Activated CD4-positive, alpha-beta T cell treated with anti-CD3 and anti-CD28 coated beads for 48 hours (primary cell): ENCODE measurements around the gene HIVEP2.

Experiments used
- DNase-seq: peaks from one replicate; pipeline ENCODE4 v3.0.0-alpha.2; 2020

The HIVEP2 gene

DNA sequence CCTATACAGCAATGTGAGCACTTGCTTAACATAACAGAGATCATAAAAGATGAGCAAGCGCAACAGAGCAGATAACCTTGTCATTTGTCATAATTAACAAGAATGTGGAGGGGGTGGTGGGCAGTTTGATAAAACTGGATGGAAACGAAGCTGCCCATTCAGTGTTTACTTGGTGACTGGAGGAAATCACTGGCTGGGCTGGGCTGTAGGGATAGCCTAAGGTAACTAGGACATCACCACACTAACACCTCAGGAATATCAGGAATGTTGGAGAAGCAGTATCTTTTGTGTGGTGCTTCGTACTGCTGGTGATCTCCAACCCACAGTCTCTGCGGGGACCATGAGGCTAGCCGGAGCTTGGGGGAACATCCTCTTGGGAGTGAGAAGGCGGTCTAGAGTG lies 218.4 kb downstream of the HIVEP2 start:
- DNase-seq: no peak

- no peak for DNase-seq
Measured at GRCh38 chr6:142725024-142725770, 219.8 kb downstream of the HIVEP2 start.

GRCh38 chr6:142722841-142723240 lies 222.1 kb downstream of the HIVEP2 start:
- no peak for DNase-seq

- no peak for DNase-seq
Measured at GRCh38 chr6:142722012-142722411, 223.0 kb downstream of the HIVEP2 start.

DNA sequence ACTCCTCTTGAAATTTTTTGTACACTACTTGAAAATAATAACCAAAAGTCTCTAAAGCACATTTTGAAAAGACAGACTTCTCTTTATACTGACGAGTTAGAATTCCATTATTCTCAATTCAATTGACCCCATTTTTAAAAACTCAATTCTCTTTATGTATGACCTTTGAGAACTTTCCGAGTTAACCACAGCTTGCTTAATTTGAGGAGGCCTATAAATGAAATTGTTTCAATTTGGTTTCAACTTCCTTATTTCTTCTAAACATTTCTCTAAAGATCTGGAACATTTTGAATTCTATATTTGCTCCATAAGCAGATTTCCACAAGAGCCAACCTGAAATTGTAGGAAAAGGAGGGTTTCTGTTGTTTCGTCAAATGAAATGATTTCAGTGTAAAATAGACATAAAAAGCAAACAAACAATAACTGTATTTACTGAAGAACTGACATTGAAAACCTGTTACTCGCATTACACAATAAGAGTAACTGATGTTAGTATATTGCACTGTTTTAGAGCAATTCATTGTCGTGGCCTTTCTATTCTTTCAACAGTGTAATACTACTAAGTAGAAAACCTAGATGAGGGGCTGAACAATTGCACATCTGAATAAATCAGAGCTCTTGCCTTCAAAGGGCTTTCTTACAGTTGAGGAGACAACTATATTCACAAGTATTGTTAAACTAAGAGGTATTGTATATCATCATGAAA lies 223.6 kb downstream of the HIVEP2 start:
- no peak for DNase-seq

DNA sequence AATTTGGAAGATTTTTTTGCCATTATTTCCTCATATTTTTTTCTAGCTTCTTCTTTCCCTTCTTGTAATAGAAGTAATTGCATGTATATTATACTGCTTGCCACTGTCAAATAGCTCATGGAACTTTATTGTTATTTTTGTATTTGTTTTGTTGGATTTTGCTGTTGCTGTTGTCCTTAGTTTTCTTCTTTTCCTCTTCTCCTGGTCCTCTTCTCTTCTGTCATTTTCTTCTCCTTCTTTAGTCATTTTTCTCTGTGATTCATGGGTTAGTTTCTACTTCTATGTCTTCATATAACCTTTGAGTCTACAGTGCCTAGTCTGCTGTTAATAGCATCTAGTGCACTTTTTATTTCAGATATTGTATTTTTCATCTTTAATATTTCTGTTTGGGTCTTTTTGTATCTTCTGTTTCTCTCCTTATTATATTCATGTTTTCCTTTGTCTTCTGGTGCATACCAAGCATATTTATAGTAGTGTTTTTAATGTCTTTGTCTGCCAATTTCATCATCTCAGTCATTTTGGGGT lies 226.2 kb downstream of the HIVEP2 start:
- no peak for DNase-seq

- no peak for DNase-seq
Measured at GRCh38 chr6:142716097-142716496, 228.9 kb downstream of the HIVEP2 start.

GRCh38 chr6:142714951-142715785 lies 229.8 kb downstream of the HIVEP2 start:
- no peak for DNase-seq

GRCh38 chr6:142713959-142714358 lies 231.0 kb downstream of the HIVEP2 start:
- DNase-seq: no peak

GRCh38 chr6:142712231-142712630 lies 232.7 kb downstream of the HIVEP2 start:
- DNase-seq: no peak

- no peak for DNase-seq
Measured at GRCh38 chr6:142708651-142709050, 236.3 kb downstream of the HIVEP2 start.

GRCh38 chr6:142707255-142707654 lies 237.7 kb downstream of the HIVEP2 start:
- DNase-seq: no peak

DNA sequence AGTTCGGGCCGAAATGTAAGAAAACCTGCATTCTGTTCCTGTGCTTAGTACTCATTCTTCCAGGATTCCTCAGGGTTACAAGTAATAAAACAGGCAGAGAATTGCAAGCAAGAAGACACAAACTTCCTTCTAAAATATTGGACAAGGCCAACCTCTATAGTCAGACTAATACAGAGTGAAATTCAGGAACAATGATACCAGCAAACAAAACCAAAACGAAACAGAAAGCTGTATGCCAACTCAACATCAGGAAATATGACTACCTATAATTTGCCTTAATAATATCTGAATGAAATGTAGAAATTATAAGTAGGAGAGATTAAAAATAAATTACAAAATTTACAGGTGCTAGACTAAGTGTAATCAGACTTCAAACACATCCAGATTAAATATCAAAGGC lies 238.8 kb downstream of the HIVEP2 start:
- no peak for DNase-seq

DNA sequence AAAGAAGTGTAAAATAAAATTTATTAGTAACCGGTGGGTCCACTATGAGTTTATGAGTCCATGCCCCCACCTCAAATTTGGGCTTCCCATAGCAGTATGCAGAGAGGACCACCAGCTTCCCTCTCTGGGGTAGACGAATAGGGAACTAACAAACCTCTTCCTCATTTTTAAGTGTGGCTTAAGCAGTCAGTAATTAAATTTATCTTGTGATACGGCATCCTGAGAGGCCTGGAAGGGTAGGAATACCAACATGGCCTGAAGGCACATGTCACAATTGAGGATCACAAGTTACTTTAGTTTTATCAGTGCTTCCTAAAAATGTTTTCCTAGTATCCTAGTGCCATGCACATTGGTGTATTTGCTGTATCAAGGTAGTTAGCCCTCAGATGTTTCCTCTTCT lies 239.9 kb downstream of the HIVEP2 start:
- no peak for DNase-seq

DNA sequence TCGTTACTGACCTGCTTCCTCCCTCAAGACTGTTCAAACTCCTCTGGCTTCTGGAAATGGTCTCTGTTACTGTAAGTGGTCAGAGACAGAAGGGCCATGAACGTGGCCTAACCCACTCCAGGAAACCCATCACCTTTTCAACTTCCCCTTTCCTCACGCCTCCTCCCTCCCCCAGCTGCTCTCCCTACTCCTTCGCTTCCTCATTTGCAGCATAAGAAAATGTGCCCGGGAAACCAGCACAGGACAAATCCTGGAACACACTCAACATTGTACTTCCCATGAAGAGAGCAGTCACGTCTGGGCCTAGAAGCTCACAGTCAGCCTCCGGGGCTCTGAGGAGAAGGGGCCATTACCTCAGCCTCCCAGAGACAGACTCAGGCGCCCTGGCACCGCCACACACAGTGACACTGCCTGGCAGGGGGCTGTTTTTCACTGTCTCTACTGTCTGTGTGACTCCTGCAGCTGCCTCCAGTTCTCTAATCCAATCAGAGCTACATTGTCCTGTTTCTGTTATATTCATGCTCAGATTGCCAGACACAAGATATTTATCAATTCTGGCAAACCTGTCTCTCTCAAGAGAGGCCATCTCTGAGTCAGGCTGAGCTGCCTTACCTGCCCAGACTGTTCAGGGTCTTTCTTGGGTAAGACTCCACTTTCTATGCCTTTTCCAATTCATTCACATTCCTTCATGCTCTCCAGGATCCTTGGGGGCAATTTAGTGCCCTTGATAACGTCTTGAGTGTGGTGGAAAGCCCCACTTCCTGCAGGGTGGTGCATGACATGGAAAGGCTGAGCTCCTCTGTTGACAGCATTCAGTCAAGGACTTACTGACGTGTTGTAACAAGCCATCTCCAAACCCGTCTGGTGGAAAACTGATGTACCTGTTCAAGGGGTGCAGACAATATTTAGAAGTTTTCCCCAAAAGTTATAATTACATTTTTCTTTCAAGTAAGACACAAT lies 242.2 kb downstream of the HIVEP2 start:
- no peak for DNase-seq
